ENCODE data around the gene CAMKK1. TPM values are rescaled to one million over a fixed set of nuclear protein-coding genes. Genes with fewer than 3 reads are reported as not detected.

Gene CAMKK1
- total RNA-seq, 1 donor: 8.7 TPM

DNA sequence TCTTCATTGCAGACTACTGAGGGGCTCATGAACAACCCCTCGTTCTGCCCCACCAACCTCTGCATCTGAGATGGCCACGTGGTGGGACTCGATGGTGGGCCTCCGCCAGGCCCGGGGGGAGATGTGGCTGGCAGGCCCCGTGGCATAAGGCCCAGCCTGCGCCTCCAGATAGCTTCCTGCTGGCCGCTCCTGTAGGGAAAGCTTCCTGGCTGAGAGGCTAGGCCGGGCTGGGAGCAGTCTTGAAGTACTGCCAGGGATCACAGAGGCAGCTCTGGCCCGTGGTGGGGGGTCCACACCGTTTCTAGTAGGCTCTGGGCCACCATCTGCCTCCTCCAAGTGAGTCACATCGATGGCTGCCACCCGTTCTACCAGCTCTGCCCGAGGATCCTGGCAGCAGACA, 7.6 kb downstream of the CAMKK1 start:
- no peaks in the 10 kb centered on the region for H4K20me1 ChIP-seq (ENCODE audit: insufficient read depth, low read length)
- H3K4me1 ChIP-seq (ENCODE audit: insufficient read depth, low read length): peaks cover 31% of the 10 kb centered on the region
- DNase-seq (ENCODE audit: insufficient read length, low spot score, missing footprints): no peak
- peaks cover 28% of the 10 kb centered on the region for H3K36me3 ChIP-seq (ENCODE audit: insufficient read depth, low read length)
- peaks cover 31% of the 10 kb centered on the region for H3K79me2 ChIP-seq (ENCODE audit: insufficient read depth, low read length)
- H3K27ac ChIP-seq (ENCODE audit: low read depth, low read length): no peak overlapping the region
- no peak overlapping the region for H2AFZ ChIP-seq (ENCODE audit: low read length)
- H3K4me2 ChIP-seq (ENCODE audit: insufficient read depth, low read length): no peak overlapping the region
- H3K4me3 ChIP-seq (ENCODE audit: insufficient read depth, low read length): no peak overlapping the region
- no peaks in the 10 kb centered on the region for H3K27me3 ChIP-seq (ENCODE audit: insufficient read depth, low read length)
- TF ChIP-seq, protein P1, sequence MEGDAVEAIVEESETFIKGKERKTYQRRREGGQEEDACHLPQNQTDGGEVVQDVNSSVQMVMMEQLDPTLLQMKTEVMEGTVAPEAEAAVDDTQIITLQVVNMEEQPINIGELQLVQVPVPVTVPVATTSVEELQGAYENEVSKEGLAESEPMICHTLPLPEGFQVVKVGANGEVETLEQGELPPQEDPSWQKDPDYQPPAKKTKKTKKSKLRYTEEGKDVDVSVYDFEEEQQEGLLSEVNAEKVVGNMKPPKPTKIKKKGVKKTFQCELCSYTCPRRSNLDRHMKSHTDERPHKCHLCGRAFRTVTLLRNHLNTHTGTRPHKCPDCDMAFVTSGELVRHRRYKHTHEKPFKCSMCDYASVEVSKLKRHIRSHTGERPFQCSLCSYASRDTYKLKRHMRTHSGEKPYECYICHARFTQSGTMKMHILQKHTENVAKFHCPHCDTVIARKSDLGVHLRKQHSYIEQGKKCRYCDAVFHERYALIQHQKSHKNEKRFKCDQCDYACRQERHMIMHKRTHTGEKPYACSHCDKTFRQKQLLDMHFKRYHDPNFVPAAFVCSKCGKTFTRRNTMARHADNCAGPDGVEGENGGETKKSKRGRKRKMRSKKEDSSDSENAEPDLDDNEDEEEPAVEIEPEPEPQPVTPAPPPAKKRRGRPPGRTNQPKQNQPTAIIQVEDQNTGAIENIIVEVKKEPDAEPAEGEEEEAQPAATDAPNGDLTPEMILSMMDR (IDR thresholded peaks at IDR 0.05; ENCODE audit: extremely low read depth, low read depth, low read length): no peak
- H3K9me3 ChIP-seq (ENCODE audit: low read depth, low read length): no peaks in the 10 kb centered on the region

DNA sequence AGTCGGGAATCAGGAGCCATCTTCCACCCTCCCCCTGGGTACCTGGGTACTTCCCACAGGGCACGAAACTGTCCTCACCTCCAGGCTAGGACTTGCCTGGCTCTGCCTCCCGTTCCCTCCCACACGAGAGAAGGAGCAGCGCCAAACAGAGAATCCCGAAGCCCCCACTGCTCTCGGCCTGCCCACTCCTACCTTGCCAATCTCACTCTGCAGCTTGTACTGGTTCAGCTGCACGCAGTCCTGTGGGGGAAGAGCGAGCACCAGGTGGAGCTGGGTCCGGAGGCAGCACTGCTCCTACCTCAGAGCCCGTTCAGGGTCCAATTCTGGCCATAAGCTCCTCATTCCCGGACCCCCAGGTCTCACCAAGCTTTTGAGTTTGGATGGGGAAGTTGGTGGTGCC, 8.7 kb downstream of the CAMKK1 start:
- Histone ChIP-seq H3K27me3 (ENCODE audit: insufficient read depth, low read length) (no peaks in the 10 kb centered on the region), H3K36me3 (ENCODE audit: insufficient read depth, low read length) (peaks cover 28% of the 10 kb centered on the region), H4K20me1 (ENCODE audit: insufficient read depth, low read length) (no peaks in the 10 kb centered on the region), H3K4me2 (ENCODE audit: insufficient read depth, low read length) (no peak overlapping the region), H2AFZ (ENCODE audit: low read length) (no peak overlapping the region), H3K79me2 (ENCODE audit: insufficient read depth, low read length) (peaks cover 24% of the 10 kb centered on the region), H3K4me1 (ENCODE audit: insufficient read depth, low read length) (peaks cover 26% of the 10 kb centered on the region), H3K9me3 (ENCODE audit: low read depth, low read length) (no peaks in the 10 kb centered on the region), H3K4me3 (ENCODE audit: insufficient read depth, low read length) (no peak overlapping the region), H3K27ac (ENCODE audit: low read depth, low read length) (no peak overlapping the region)
- no peak for DNase-seq (ENCODE audit: insufficient read length, low spot score, missing footprints)
- TF ChIP-seq, protein P1 (IDR thresholded peaks at IDR 0.05; ENCODE audit: extremely low read depth, low read depth, low read length): no peak

- Histone ChIP-seq H3K9me3 (ENCODE audit: low read depth, low read length) (no peaks in the 10 kb centered on the region), H4K20me1 (ENCODE audit: insufficient read depth, low read length) (no peaks in the 10 kb centered on the region), H3K27me3 (ENCODE audit: insufficient read depth, low read length) (no peaks in the 10 kb centered on the region), H3K79me2 (ENCODE audit: insufficient read depth, low read length) (peaks cover 12% of the 10 kb centered on the region), H3K27ac (ENCODE audit: low read depth, low read length) (no peak overlapping the region), H3K4me1 (ENCODE audit: insufficient read depth, low read length) (peaks cover 14% of the 10 kb centered on the region), H3K36me3 (ENCODE audit: insufficient read depth, low read length) (peaks cover 28% of the 10 kb centered on the region), H3K4me2 (ENCODE audit: insufficient read depth, low read length) (no peak overlapping the region), H2AFZ (ENCODE audit: low read length) (no peak overlapping the region), H3K4me3 (ENCODE audit: insufficient read depth, low read length) (no peak overlapping the region)
- DNase-seq (ENCODE audit: insufficient read length, low spot score, missing footprints): no peak
- TF ChIP-seq, protein P1 (IDR thresholded peaks at IDR 0.05; ENCODE audit: extremely low read depth, low read depth, low read length): no peak
Observed at GRCh38 chr17:3882276-3882675, 10.6 kb downstream of the CAMKK1 start.

GRCh38 chr17:3880983-3881382, 11.9 kb downstream of the CAMKK1 start:
- no peaks in the 10 kb centered on the region for H3K9me3 ChIP-seq (ENCODE audit: low read depth, low read length)
- peaks cover 32% of the 10 kb centered on the region for H3K36me3 ChIP-seq (ENCODE audit: insufficient read depth, low read length)
- TF ChIP-seq, protein P1 (IDR thresholded peaks at IDR 0.05; ENCODE audit: extremely low read depth, low read depth, low read length): no peak
- H4K20me1 ChIP-seq (ENCODE audit: insufficient read depth, low read length): no peaks in the 10 kb centered on the region
- H3K4me3 ChIP-seq (ENCODE audit: insufficient read depth, low read length): no peak overlapping the region
- H2AFZ ChIP-seq (ENCODE audit: low read length): no peak overlapping the region
- peaks cover 2% of the 10 kb centered on the region for H3K79me2 ChIP-seq (ENCODE audit: insufficient read depth, low read length)
- no peak overlapping the region for H3K4me2 ChIP-seq (ENCODE audit: insufficient read depth, low read length)
- H3K4me1 ChIP-seq (ENCODE audit: insufficient read depth, low read length): peaks cover 10% of the 10 kb centered on the region
- H3K27me3 ChIP-seq (ENCODE audit: insufficient read depth, low read length): no peaks in the 10 kb centered on the region
- DNase-seq (ENCODE audit: insufficient read length, low spot score, missing footprints): no peak
- H3K27ac ChIP-seq (ENCODE audit: low read depth, low read length): no peak overlapping the region
